ENCODE results near the gene MRPL17.
"Not testable (repeated sequence)": the region's sequence is repeated elsewhere in the genome, so short reads cannot be mapped to it uniquely, and the experiment has no call there.

Gene MRPL17

DNA sequence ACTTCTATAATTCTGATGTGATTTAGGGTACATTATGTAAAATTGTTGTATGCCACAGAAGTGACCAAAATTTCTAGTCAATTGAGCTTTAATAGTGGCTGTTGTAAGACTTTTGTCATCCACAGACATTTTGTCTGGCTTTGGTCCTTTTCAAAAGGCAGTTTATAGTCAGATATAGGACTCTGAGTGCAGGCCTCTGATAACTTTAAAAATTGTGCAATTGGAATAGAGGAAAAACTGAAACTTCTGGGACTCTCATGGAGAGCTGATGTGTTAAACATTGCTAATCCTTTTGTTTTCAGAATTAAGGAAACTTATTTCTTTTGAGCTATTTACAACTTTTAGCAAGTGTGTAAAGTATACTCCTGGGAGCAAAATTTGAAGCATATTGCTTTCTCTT is 9.0 kb upstream of the MRPL17 start:
- H3K9ac ChIP-seq (ENCODE audit: low read depth, low read length, poor library complexity) = no peak overlapping the region
- no peak overlapping the region for H2AK5ac ChIP-seq (ENCODE audit: low read depth, low read length)
- no peak overlapping the region for H3K18ac ChIP-seq (ENCODE audit: low read length)
- no peak overlapping the region for H2BK120ac ChIP-seq (ENCODE audit: low read depth, low read length)
- H2BK12ac ChIP-seq (ENCODE audit: low read length) = no peak overlapping the region
- H3K4me3 ChIP-seq (ENCODE audit: low read length in 2 of 2) = no peak overlapping the region
- H3K4me1 ChIP-seq (ENCODE audit: control insufficient read depth in 2 of 2, insufficient read depth in 1 of 2, low read depth in 1 of 2, low read length in 2 of 2) = peaks cover 0 to 4% of the 10 kb centered on the region in 2 donors
- H3K27me3 ChIP-seq (ENCODE audit: control insufficient read depth in 3 of 3, insufficient read depth in 3 of 3, low read depth in 1 of 3, low read length in 3 of 3) = peaks cover 0 to 2% (median 0%) of the 10 kb centered on the region in 3 experiments
- H3K4me2 ChIP-seq (ENCODE audit: insufficient read depth, low read length, poor library complexity, severe bottlenecking) = no peak overlapping the region
- peaks cover 2 to 5% of the 10 kb centered on the region in 2 donors for H3K9me3 ChIP-seq (replicated peaks in 1 of 2; ENCODE audit: control insufficient read depth in 2 of 2, insufficient read depth in 1 of 2, low read depth in 1 of 2, low read length in 2 of 2)
- no peak overlapping the region for H4K8ac ChIP-seq (ENCODE audit: low read depth, low read length)
- no peak for DNase-seq (ENCODE audit: low spot score)
- no peak overlapping the region for H2BK15ac ChIP-seq (ENCODE audit: low read length)
- no peaks in the 10 kb centered on the region for H3K79me1 ChIP-seq (ENCODE audit: low read depth, low read length)
- no peaks in the 10 kb centered on the region for H3K36me3 ChIP-seq (replicated peaks in 1 of 2; ENCODE audit: control insufficient read depth in 2 of 2, insufficient read depth in 2 of 2, low read length in 2 of 2)
- no peak overlapping the region for H3K27ac ChIP-seq (replicated peaks; ENCODE audit: low read length)
- H3K4ac ChIP-seq (ENCODE audit: low read length) = no peak overlapping the region
- no peak overlapping the region for H2AFZ ChIP-seq (ENCODE audit: low read length)
- no peak overlapping the region for H3K14ac ChIP-seq (ENCODE audit: low read length)
- H2BK5ac ChIP-seq (ENCODE audit: low read length) = no peak overlapping the region
- H4K91ac ChIP-seq (ENCODE audit: low read depth, low read length, poor library complexity) = no peak overlapping the region
- no peak overlapping the region for H3K23ac ChIP-seq (ENCODE audit: low read depth, low read length, poor library complexity)

GRCh38 chr11:6690431-6691132 is 7.4 kb upstream of the MRPL17 start:
- H3K4me3 ChIP-seq (ENCODE audit: low read length in 2 of 2); H3K27me3 ChIP-seq (ENCODE audit: control insufficient read depth in 3 of 3, insufficient read depth in 3 of 3, low read depth in 1 of 3, low read length in 3 of 3); H3K23ac ChIP-seq (ENCODE audit: low read depth, low read length, poor library complexity); H3K18ac ChIP-seq (ENCODE audit: low read length); H2BK15ac ChIP-seq (ENCODE audit: low read length); H3K4me2 ChIP-seq (ENCODE audit: insufficient read depth, low read length, poor library complexity, severe bottlenecking); H2AFZ ChIP-seq (ENCODE audit: low read length); H4K91ac ChIP-seq (ENCODE audit: low read depth, low read length, poor library complexity); H4K8ac ChIP-seq (ENCODE audit: low read depth, low read length); H3K14ac ChIP-seq (ENCODE audit: low read length); H3K4me1 ChIP-seq (ENCODE audit: control insufficient read depth in 2 of 2, insufficient read depth in 1 of 2, low read depth in 1 of 2, low read length in 2 of 2); H3K36me3 ChIP-seq (replicated peaks in 1 of 2; ENCODE audit: control insufficient read depth in 2 of 2, insufficient read depth in 2 of 2, low read length in 2 of 2); H3K9me3 ChIP-seq (replicated peaks in 1 of 2; ENCODE audit: control insufficient read depth in 2 of 2, insufficient read depth in 1 of 2, low read depth in 1 of 2, low read length in 2 of 2); H2BK12ac ChIP-seq (ENCODE audit: low read length); H2BK5ac ChIP-seq (ENCODE audit: low read length); H3K79me1 ChIP-seq (ENCODE audit: low read depth, low read length); H2AK5ac ChIP-seq (ENCODE audit: low read depth, low read length); H2BK120ac ChIP-seq (ENCODE audit: low read depth, low read length); H3K4ac ChIP-seq (ENCODE audit: low read length); H3K9ac ChIP-seq (ENCODE audit: low read depth, low read length, poor library complexity); DNase-seq (ENCODE audit: low spot score); H3K27ac ChIP-seq (replicated peaks; ENCODE audit: low read length): not testable (repeated sequence)
- 100% methylated on average over 1 of the region's 11 CpGs; no CpG with 5 or more reads in 1 of the 2 donors for WGBS, 2 donors (ENCODE audit: extremely low coverage in 2 of 2, insufficient read length in 2 of 2, insufficient replicate concordance in 1 of 2)

- H3K4ac ChIP-seq (ENCODE audit: low read length) = no peak overlapping the region
- no peak for DNase-seq (ENCODE audit: low spot score)
- no peak overlapping the region for H2BK120ac ChIP-seq (ENCODE audit: low read depth, low read length)
- no peaks in the 10 kb centered on the region for H3K36me3 ChIP-seq (replicated peaks in 1 of 2; ENCODE audit: control insufficient read depth in 2 of 2, insufficient read depth in 2 of 2, low read length in 2 of 2)
- H2AFZ ChIP-seq (ENCODE audit: low read length) = no peak overlapping the region
- H2BK5ac ChIP-seq (ENCODE audit: low read length) = no peak overlapping the region
- no peak overlapping the region for H3K23ac ChIP-seq (ENCODE audit: low read depth, low read length, poor library complexity)
- H3K9me3 ChIP-seq (replicated peaks in 1 of 2; ENCODE audit: control insufficient read depth in 2 of 2, insufficient read depth in 1 of 2, low read depth in 1 of 2, low read length in 2 of 2) = peaks cover 4 to 5% of the 10 kb centered on the region in 2 donors
- no peak overlapping the region for H4K8ac ChIP-seq (ENCODE audit: low read depth, low read length)
- no peak overlapping the region for H2AK5ac ChIP-seq (ENCODE audit: low read depth, low read length)
- no CpG with 5 or more reads among the region's 4 CpGs for WGBS, 2 donors (ENCODE audit: extremely low coverage in 2 of 2, insufficient read length in 2 of 2, insufficient replicate concordance in 1 of 2)
- no peaks in the 10 kb centered on the region for H3K4me1 ChIP-seq (ENCODE audit: control insufficient read depth in 2 of 2, insufficient read depth in 1 of 2, low read depth in 1 of 2, low read length in 2 of 2)
- no peak overlapping the region for H2BK12ac ChIP-seq (ENCODE audit: low read length)
- no peak overlapping the region for H3K4me3 ChIP-seq (ENCODE audit: low read length in 2 of 2)
- no peak overlapping the region for H2BK15ac ChIP-seq (ENCODE audit: low read length)
- H4K91ac ChIP-seq (ENCODE audit: low read depth, low read length, poor library complexity) = no peak overlapping the region
- H3K27ac ChIP-seq (replicated peaks; ENCODE audit: low read length) = no peak overlapping the region
- H3K79me1 ChIP-seq (ENCODE audit: low read depth, low read length) = peaks cover 1% of the 10 kb centered on the region
- H3K14ac ChIP-seq (ENCODE audit: low read length) = no peak overlapping the region
- H3K9ac ChIP-seq (ENCODE audit: low read depth, low read length, poor library complexity) = no peak overlapping the region
- H3K27me3 ChIP-seq (ENCODE audit: control insufficient read depth in 3 of 3, insufficient read depth in 3 of 3, low read depth in 1 of 3, low read length in 3 of 3) = no peaks in the 10 kb centered on the region
- no peak overlapping the region for H3K18ac ChIP-seq (ENCODE audit: low read length)
- no peak overlapping the region for H3K4me2 ChIP-seq (ENCODE audit: insufficient read depth, low read length, poor library complexity, severe bottlenecking)
Measured at GRCh38 chr11:6687876-6688275, 4.7 kb upstream of the MRPL17 start.

- peaks cover 4 to 5% of the 10 kb centered on the region in 2 donors for H3K9me3 ChIP-seq (replicated peaks in 1 of 2; ENCODE audit: control insufficient read depth in 2 of 2, insufficient read depth in 1 of 2, low read depth in 1 of 2, low read length in 2 of 2)
- H2BK5ac ChIP-seq (ENCODE audit: low read length) = no peak overlapping the region
- DNase-seq (ENCODE audit: low spot score) = no peak
- H2AFZ ChIP-seq (ENCODE audit: low read length) = no peak overlapping the region
- peaks cover 3 to 4% of the 10 kb centered on the region in 2 donors for H3K4me1 ChIP-seq (ENCODE audit: control insufficient read depth in 2 of 2, insufficient read depth in 1 of 2, low read depth in 1 of 2, low read length in 2 of 2)
- H3K14ac ChIP-seq (ENCODE audit: low read length) = no peak overlapping the region
- H2BK12ac ChIP-seq (ENCODE audit: low read length) = no peak overlapping the region
- no peak overlapping the region for H4K91ac ChIP-seq (ENCODE audit: low read depth, low read length, poor library complexity)
- H3K18ac ChIP-seq (ENCODE audit: low read length) = no peak overlapping the region
- no peak overlapping the region for H4K8ac ChIP-seq (ENCODE audit: low read depth, low read length)
- no peak overlapping the region for H3K4ac ChIP-seq (ENCODE audit: low read length)
- H3K9ac ChIP-seq (ENCODE audit: low read depth, low read length, poor library complexity) = no peak overlapping the region
- H2AK5ac ChIP-seq (ENCODE audit: low read depth, low read length) = no peak overlapping the region
- no peak overlapping the region for H3K4me2 ChIP-seq (ENCODE audit: insufficient read depth, low read length, poor library complexity, severe bottlenecking)
- H3K27me3 ChIP-seq (ENCODE audit: control insufficient read depth in 3 of 3, insufficient read depth in 3 of 3, low read depth in 1 of 3, low read length in 3 of 3) = no peaks in the 10 kb centered on the region
- H2BK120ac ChIP-seq (ENCODE audit: low read depth, low read length) = no peak overlapping the region
- no peak overlapping the region for H2BK15ac ChIP-seq (ENCODE audit: low read length)
- no peak overlapping the region for H3K4me3 ChIP-seq (ENCODE audit: low read length in 2 of 2)
- peaks cover 5 to 14% of the 10 kb centered on the region in 2 donors for H3K36me3 ChIP-seq (replicated peaks in 1 of 2; ENCODE audit: control insufficient read depth in 2 of 2, insufficient read depth in 2 of 2, low read length in 2 of 2)
- H3K23ac ChIP-seq (ENCODE audit: low read depth, low read length, poor library complexity) = no peak overlapping the region
- H3K27ac ChIP-seq (replicated peaks; ENCODE audit: low read length) = no peak overlapping the region
- peaks cover 4% of the 10 kb centered on the region for H3K79me1 ChIP-seq (ENCODE audit: low read depth, low read length)
Measured at GRCh38 chr11:6686006-6686405, 2.9 kb upstream of the MRPL17 start.

Data from neuronal stem cell (in vitro differentiated cells).